ENCODE results near the gene CRTAC1. TPM values are rescaled to one million over a fixed set of nuclear protein-coding genes. Genes with fewer than 3 reads are reported as not detected.

Gene CRTAC1
- total RNA-seq, 1 donor from 2014 or later, result 0.66 TPM

GRCh38 chr10:98029149-98030092 lies 1.0 kb downstream of the CRTAC1 start:
- FAIRE-seq (no peak), DNase-seq (ENCODE audit: low read depth) (no peak)
- peak overlapping the region; percentile 66 for H3K4me3 Mint-ChIP-seq (ENCODE audit: unreplicated experiment)
- Histone ChIP-seq H3K9ac (ENCODE audit: low read length) (no peak overlapping the region), H3K27ac (ENCODE audit: low read depth, low read length) (no peak overlapping the region), H3K79me2 (ENCODE audit: insufficient read depth, low read length) (no peaks in the 10 kb centered on the region), H3K36me3 (ENCODE audit: insufficient read depth, low read length) (no peaks in the 10 kb centered on the region), H4K20me1 (ENCODE audit: insufficient read depth, low read length) (no peaks in the 10 kb centered on the region), H3K4me3 (ENCODE audit: insufficient read depth, low read depth, low read length) (no peak overlapping the region), H3K4me1 (ENCODE audit: insufficient read depth, low read length) (no peaks in the 10 kb centered on the region), H3K9me3 (ENCODE audit: insufficient read depth, low read depth, low read length) (peaks cover 3% of the 10 kb centered on the region), H2AFZ (ENCODE audit: low read depth, low read length) (no peak overlapping the region), H3K27me3 (ENCODE audit: insufficient read depth, low read length) (peaks cover 49% of the 10 kb centered on the region), H3K4me2 (ENCODE audit: low read length) (peak overlapping the region; percentile 59)
- peaks cover 4% of the 10 kb centered on the region for H3K9me3 Mint-ChIP-seq (ENCODE audit: unreplicated experiment)
- H3K36me3 Mint-ChIP-seq (ENCODE audit: low read depth, unreplicated experiment), result peaks cover 3% of the 10 kb centered on the region
- TF ChIP-seq, protein P1, sequence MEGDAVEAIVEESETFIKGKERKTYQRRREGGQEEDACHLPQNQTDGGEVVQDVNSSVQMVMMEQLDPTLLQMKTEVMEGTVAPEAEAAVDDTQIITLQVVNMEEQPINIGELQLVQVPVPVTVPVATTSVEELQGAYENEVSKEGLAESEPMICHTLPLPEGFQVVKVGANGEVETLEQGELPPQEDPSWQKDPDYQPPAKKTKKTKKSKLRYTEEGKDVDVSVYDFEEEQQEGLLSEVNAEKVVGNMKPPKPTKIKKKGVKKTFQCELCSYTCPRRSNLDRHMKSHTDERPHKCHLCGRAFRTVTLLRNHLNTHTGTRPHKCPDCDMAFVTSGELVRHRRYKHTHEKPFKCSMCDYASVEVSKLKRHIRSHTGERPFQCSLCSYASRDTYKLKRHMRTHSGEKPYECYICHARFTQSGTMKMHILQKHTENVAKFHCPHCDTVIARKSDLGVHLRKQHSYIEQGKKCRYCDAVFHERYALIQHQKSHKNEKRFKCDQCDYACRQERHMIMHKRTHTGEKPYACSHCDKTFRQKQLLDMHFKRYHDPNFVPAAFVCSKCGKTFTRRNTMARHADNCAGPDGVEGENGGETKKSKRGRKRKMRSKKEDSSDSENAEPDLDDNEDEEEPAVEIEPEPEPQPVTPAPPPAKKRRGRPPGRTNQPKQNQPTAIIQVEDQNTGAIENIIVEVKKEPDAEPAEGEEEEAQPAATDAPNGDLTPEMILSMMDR (IDR thresholded peaks at IDR 0.05; ENCODE audit: insufficient read depth, low read depth, low read length), result no peak
- no peak for TF ChIP-seq EZH2 (IDR thresholded peaks at IDR 0.05; ENCODE audit: insufficient read depth, low read length)
- H3K4me1 Mint-ChIP-seq (ENCODE audit: low read depth, unreplicated experiment), result peaks cover 18% of the 10 kb centered on the region
- peaks cover 72% of the 10 kb centered on the region for H3K27me3 Mint-ChIP-seq (ENCODE audit: low read depth, unreplicated experiment)
- H3K27ac Mint-ChIP-seq (ENCODE audit: unreplicated experiment), result no peak overlapping the region

DNA sequence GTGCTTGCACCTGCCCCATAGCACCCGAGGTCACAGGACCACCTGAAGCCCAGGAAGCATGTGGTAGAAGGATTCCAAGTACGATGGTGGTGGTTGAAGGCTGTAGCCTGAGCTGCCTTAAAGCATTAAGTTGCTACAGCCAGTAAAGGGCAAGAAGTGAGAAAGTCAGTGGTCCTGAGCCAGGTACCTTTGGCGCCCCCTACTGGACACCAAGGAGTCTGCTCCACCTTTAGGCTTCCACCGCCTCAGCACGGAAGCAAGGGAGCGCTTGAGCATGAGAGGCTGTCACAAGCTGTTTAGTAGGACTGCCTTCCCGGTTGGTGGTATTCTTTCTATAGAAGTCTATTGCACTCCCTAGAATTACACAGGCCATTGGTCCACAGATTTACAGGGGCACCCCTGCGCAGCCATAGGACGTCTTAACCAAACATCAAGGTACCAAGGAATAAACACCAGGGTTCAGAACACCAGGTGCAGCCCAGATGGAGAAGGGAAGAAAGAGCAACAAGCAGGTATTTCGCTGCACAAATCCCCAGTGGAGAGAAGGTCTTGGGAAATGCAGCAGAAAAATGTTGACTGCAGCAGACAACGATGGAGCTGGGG lies 2.2 kb downstream of the CRTAC1 start:
- peaks cover 3% of the 10 kb centered on the region for H3K36me3 Mint-ChIP-seq (ENCODE audit: low read depth, unreplicated experiment)
- Histone ChIP-seq H3K27me3 (ENCODE audit: insufficient read depth, low read length) (peaks cover 44% of the 10 kb centered on the region), H3K4me2 (ENCODE audit: low read length) (no peak overlapping the region), H3K27ac (ENCODE audit: low read depth, low read length) (no peak overlapping the region), H3K9me3 (ENCODE audit: insufficient read depth, low read depth, low read length) (peaks cover 3% of the 10 kb centered on the region), H4K20me1 (ENCODE audit: insufficient read depth, low read length) (no peaks in the 10 kb centered on the region), H3K4me3 (ENCODE audit: insufficient read depth, low read depth, low read length) (no peak overlapping the region), H3K4me1 (ENCODE audit: insufficient read depth, low read length) (no peaks in the 10 kb centered on the region), H3K79me2 (ENCODE audit: insufficient read depth, low read length) (no peaks in the 10 kb centered on the region), H2AFZ (ENCODE audit: low read depth, low read length) (no peak overlapping the region), H3K9ac (ENCODE audit: low read length) (no peak overlapping the region), H3K36me3 (ENCODE audit: insufficient read depth, low read length) (no peaks in the 10 kb centered on the region)
- H3K9me3 Mint-ChIP-seq (ENCODE audit: unreplicated experiment), result peaks cover 4% of the 10 kb centered on the region
- TF ChIP-seq, protein P1 (IDR thresholded peaks at IDR 0.05; ENCODE audit: insufficient read depth, low read depth, low read length), result peak; percentile 39
- no peak for TF ChIP-seq EZH2 (IDR thresholded peaks at IDR 0.05; ENCODE audit: insufficient read depth, low read length)
- H3K4me1 Mint-ChIP-seq (ENCODE audit: low read depth, unreplicated experiment), result peaks cover 11% of the 10 kb centered on the region
- H3K27ac Mint-ChIP-seq (ENCODE audit: unreplicated experiment), result no peak overlapping the region
- H3K27me3 Mint-ChIP-seq (ENCODE audit: low read depth, unreplicated experiment), result peaks cover 73% of the 10 kb centered on the region
- H3K4me3 Mint-ChIP-seq (ENCODE audit: unreplicated experiment), result no peak overlapping the region
- no peak for DNase-seq (ENCODE audit: low read depth)
- FAIRE-seq, result no peak

All from astrocyte (in vitro differentiated cells and primary cell).